Activated CD4-positive, alpha-beta T cell treated with anti-CD3 and anti-CD28 coated beads for 48 hours (primary cell): Measurements from ENCODE around the gene KIAA1549.
"Not testable (repeated sequence)": the region's sequence is repeated elsewhere in the genome, so short reads cannot be mapped to it uniquely, and the experiment has no call there.

ENCODE experiments used
- DNase-seq: peaks from one replicate; pipeline ENCODE4 v3.0.0-alpha.2; 2020

Gene KIAA1549

GRCh38 chr7:138802706-138803105 is 178.5 kb downstream of the KIAA1549 start:
- DNase-seq, result no peak

GRCh38 chr7:138801256-138801655 is 179.9 kb downstream of the KIAA1549 start:
- no peak for DNase-seq

GRCh38 chr7:138799336-138800000 is 181.7 kb downstream of the KIAA1549 start:
- no peak for DNase-seq

- DNase-seq, result no peak
These were observed 182.4 kb downstream of the KIAA1549 start for GRCh38 chr7:138798836-138799235.

DNA sequence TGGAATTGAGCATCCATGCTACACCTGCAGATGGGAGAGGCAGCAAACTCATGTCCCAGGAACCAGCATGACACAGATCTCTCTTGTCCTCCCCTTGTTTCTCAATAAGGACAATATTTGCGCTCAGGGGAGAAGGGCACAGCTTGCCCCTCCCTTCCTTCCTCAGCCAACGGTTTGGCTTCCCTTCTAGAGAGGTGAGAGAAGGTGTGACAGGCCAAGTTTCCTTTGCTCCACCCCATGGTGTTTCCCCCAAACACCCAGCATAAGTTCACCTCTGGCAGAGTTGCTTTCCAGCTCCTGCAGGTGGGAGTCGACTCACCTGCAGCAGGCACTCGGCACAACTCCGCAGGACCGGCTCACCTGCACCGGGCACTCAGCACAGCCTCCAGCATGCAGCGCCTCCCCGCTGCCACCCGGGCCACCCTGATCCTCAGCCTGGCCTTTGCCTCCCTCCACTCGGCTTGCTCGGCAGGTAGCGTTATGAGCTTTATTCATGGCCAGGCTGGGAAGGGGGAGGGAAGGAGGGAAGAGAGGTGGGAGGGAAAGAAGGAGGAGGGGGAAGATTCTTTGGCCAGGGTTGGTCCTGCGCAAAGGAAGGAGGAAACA is 183.4 kb downstream of the KIAA1549 start, which contains the start of the genes ATP6V0A4 and TMEM213:
TSS of gene ATP6V0A4 (minus strand) at position 482 of the 606 bp plus-strand sequence. CDS start 26,949 bp downstream, outside the sequence.
TSS of gene TMEM213 (plus strand) at position 280 of the 606 bp plus-strand sequence. CDS start at position 391, 111 bp downstream.
- DNase-seq, result no peak

- DNase-seq, result not testable (repeated sequence)
These were observed 184.1 kb downstream of the KIAA1549 start for GRCh38 chr7:138797046-138797445.

- DNase-seq, result no peak
These were observed 185.1 kb downstream of the KIAA1549 start for GRCh38 chr7:138796038-138796615.

DNA sequence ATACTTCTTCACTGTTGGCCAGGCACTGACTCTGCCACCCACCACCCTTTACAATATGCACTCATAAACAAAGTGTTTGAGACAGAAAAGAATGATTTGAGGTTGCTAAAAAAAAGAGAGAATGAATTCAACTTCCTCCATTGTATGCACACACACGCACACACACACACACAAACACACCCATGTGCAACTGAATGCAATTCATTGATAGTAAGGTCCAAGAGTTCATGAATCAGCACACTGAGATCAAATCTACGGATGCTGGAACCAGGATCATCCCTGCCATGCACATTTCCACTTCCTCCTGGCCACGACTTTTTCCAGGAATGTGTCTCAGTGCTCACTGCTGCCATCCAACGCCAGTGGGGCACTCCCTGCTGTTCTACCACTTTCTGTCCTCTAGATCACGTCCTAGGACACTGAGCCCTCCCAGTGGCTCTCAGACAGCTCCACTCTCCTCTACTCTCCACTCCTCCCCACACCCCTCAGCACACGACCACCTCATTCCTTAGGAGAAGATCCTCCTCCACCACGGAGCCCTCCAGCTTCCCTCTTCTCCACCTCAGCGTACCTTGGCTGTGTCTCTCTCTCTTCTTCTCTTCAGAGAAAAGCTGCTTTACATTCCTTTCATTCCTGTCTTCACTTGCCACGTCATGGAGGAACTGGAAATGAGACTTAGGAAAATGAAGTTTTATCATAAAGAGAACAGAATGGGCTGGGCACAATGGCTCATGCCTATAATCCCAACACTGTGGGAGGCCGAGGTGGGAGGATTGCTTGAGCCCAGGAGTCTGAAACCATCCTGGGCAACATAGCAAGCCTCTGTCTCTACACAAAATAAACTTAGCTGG is 195.4 kb downstream of the KIAA1549 start:
- DNase-seq, result no peak

DNA sequence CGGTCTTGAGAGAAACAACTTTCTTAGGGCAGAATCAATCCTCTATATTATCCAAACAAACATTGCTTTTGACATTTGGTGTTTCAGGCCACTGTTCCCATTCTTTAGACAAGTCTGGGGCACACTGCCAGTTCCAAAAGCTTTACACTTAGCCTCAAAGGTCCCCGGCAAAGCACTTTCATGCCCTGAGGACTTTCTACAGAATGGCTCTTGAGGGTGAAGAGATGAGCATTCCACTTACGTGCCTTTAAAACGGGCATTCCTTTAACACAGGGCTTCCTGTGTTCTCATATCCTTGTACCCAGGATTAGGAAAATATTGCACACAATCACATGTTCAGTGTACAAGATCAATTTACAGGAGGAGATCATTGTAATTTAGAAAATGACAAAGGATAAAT is 196.5 kb downstream of the KIAA1549 start:
- no peak for DNase-seq
